ENCODE results near the gene F11R.

GRCh38 chr1:161054805-161055204, 33.9 kb upstream of the F11R start:
- TF ChIP-seq CTCF (IDR thresholded peaks at IDR 0.05) (no peak), POLR2A (IDR thresholded peaks at IDR 0.05) (no peak)

All from uterus (tissue), 2 donors.